Activated naive CD4-positive, alpha-beta T cell treated with anti-CD3 and anti-CD28 coated beads, Interleukin-2, amount 50 U/mL, for 72 hours (primary cell): ENCODE measurements around the gene TMEM106C. TPM values are rescaled to one million over a fixed set of nuclear protein-coding genes. Genes with fewer than 3 reads are reported as not detected.
A peak's percentile ranks its signal among the peaks of the same experiment; 100 is the strongest.

ENCODE experiments used
- ATAC-seq, 2 donors: fragments of 150-1000 bp; cut with Tn5 transposase; 2 replicates each; pipeline ENCODE4 v1.10.0; 2021; ENCODE audit warnings: mild to moderate bottlenecking in 2 of 2, moderate library complexity in 2 of 2
- DNase-seq, 2 donors: peaks; one replicate each; pipeline ENCODE4 v3.0.0; 2021 to 2022; ENCODE audit warnings: low spot score in 2 of 2
- H3K27ac Mint-ChIP-seq, 2 donors: one replicate each; pipeline ENCODE4 v1.8.0; 2022; ENCODE audit warnings: mild to moderate bottlenecking in 2 of 2, mixed read lengths in 2 of 2
- H3K36me3 Mint-ChIP-seq, 2 donors: one replicate each; pipeline ENCODE4 v1.8.0; 2022; ENCODE audit warnings: mixed read lengths in 2 of 2
- H3K9me3 Mint-ChIP-seq, 2 donors: one replicate each; pipeline ENCODE4 v1.8.0; 2022; ENCODE audit warnings: mixed read lengths in 2 of 2
- total RNA-seq, 2 donors: library from RNA; stranded (reverse); gene quantifications; one replicate each; pipeline ENCODE4 v1.2.3, GENCODE V29; 2022

TMEM106C gene
- total RNA-seq, 2 donors from 2014 or later: 134 to 305 TPM

DNA sequence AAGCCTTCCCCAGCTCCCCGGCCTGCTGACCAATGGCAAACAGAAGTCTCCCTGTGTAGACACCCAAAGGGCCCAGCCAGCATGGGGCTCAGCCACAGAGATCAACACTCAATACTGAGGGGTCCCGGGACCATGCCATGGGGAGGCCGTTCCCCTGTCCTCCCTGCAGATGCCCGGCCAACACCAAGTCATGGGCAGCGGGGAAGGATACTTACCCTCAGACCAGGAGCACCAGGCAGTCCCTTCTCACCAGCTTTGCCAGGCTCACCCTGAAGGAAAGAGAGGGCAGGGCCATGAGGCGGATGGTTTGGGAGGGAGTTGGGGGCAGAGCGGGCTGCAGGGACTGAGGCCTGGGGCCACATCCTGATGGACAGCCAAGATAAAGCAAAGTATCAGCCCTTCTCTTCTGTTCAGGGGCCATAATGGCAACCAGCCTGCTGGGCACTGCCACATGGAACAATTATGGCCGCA, 21.0 kb downstream of the TMEM106C start:
- no peaks in the 10 kb centered on the region for H3K9me3 Mint-ChIP-seq
- H3K27ac Mint-ChIP-seq: peak overlapping the region in 1 of 2 donors; percentile 23
- peak in 1 of 2 donors; percentile 40 for DNase-seq
- H3K36me3 Mint-ChIP-seq: no peaks in the 10 kb centered on the region
- ATAC-seq: no peak

DNA sequence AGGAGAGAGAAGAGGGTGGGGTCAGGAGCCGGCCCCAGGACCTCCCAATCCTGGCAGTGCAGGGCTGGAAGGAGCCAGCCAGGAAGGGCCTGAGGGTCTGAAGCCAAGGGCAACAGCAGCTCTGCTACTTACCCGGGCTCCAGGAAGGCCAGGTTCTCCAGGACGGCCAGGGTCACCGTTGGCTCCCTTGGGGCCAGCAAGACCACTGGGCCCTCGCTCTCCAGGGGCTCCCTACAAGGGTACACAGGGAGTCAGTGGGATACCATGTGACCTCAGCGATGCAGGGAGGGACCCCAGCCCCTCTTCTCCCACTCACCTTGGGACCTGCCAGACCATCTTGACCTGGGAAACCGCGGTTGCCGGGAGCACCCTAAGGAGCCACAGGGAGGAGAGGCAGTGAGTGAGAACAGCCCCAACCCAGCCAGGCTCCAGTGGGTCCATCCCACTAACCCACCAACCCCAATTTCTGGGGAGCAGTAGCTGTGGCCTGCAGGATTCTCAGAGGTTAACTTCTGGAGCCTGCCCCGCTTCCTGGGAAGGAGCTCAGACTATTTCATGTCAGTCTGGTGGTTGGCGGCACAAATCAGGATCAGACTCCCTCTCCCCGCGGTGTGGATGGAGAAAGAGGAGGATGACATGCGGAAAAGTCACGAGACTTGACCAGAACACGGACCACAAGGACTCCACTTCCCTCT, 22.3 kb downstream of the TMEM106C start:
- DNase-seq (peak in 1 of 2 donors; percentile 46), ATAC-seq (no peak)
- H3K9me3 Mint-ChIP-seq: no peaks in the 10 kb centered on the region
- H3K36me3 Mint-ChIP-seq: no peaks in the 10 kb centered on the region
- H3K27ac Mint-ChIP-seq: no peak overlapping the region

DNA sequence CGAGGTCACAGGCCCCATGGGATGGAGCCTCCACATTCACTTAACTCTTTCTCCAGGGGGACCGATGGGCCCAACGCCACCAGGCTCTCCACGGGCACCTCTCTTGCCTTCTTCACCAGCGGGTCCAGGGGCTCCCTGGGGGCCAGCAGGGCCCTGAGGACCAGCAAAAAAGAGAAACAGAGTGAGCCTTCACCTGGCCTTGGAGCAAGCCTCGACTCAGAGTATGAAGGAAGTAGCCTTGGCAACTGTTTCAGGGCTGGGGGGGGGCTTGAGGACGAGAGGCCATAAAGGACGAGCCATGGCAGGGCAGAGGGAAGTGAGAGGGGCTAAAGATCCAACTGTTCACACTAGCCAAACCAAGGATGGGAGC, 22.9 kb downstream of the TMEM106C start:
- Mint-ChIP-seq H3K9me3 (no peaks in the 10 kb centered on the region), H3K36me3 (no peaks in the 10 kb centered on the region), H3K27ac (peak overlapping the region in 1 of 2 donors; percentile 50)
- ATAC-seq (no peak), DNase-seq (no peak)

DNA sequence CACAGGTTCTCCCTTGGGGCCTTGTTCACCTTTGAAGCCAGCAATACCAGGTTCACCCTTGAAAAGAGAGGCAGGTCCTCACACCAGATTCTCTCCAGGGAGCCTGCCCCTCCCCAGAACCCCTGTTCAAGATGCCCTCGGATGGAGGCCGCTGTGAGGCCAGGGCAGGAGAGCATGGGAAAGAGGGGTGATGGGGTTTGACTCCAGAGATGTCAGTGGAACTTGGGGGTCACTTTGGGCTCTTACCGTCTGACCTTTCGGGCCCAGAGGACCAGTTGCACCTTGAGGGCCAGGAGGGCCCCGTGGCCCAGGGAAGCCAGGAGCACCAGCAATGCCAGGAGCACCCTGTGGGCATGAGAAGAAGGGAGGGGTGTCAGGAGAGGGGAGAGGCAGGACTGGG, 23.4 kb downstream of the TMEM106C start:
- Mint-ChIP-seq H3K9me3 (no peaks in the 10 kb centered on the region), H3K36me3 (no peaks in the 10 kb centered on the region), H3K27ac (no peak overlapping the region)
- ATAC-seq (no peak), DNase-seq (peak in 1 of 2 donors; percentile 34)

DNA sequence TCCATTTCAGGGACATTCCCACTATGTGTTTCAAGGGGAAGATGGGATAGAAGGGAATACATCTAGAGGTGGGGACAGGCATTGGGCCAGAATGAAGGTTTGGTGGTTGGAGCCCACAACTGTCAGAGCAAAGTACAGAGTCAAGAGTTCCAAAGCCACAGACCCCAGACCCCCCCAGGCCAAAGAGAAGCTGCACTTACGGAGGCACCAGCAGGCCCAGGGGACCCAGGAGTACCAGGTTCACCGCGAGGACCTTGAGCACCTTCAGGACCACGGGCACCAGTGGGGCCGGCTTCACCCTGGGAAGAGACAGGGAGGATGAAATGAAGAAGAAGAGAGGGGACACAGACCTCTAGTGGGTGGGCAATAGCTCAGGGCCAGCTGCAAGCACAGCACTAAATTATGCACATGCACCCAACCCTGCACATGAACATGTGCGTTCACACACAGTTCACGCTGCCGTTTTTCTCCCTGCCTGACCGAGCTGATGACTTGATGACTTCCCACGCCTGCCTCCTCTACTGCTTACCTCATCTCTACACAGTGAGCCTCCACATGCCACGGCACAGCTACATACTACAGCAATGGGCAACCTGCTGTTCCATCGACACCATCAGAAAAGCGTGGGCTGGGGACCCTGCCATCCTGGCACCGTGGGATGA, 24.1 kb downstream of the TMEM106C start:
- no peaks in the 10 kb centered on the region for H3K9me3 Mint-ChIP-seq
- H3K27ac Mint-ChIP-seq: peak overlapping the region in 1 of 2 donors; percentile 21
- peak in 1 of 2 donors; percentile 41 for DNase-seq
- no peaks in the 10 kb centered on the region for H3K36me3 Mint-ChIP-seq
- no peak for ATAC-seq

DNA sequence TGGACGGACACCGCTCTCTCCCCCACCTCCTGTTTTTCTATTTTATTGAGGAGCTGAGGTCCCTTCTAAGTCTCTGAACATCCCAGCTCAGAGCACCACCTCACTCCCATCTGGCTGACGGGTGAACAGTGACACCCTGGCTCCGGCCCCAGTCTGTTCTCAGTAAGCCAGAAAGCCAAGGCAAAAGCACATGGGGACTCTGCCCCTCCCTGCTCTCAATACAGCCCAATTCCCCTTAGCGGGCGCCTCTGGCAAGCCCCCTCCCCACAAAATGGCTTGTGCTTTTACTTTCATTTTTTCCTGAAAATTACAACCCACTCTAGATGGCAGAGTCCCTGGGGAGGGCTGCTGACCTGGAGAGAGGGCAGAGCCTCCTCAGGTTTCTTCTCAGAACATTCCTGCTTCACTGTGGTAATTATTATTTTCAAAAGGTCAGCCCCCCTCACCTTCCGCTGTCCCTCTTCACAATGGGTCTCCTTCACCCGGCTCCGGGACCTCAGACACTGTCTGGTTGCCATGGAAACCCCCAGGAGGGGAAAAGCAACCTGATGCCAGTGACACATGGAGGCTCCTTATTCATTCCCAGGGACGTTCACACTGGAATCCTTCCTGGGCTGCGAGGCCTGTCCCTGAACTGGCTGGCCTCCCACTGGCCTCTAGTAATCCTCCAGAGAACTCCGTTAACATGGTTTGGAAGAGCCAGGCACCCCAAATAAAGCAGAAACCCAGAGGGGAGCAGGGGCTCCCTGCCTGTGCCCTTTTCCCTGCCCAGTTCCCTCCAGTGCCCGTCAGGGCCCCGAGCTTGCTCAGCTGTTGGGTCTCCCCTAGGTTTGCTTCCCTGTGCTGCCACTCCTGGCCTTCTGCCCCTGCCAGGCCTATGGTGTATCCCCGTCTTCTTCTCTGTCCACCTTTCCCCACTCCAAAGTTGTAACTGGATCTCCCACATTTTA, 25.0 kb downstream of the TMEM106C start:
- no peak for ATAC-seq
- no peaks in the 10 kb centered on the region for H3K9me3 Mint-ChIP-seq
- peak overlapping the region in 1 of 2 donors; percentile 21 for H3K27ac Mint-ChIP-seq
- peak in 1 of 2 donors; percentile 38 for DNase-seq
- H3K36me3 Mint-ChIP-seq: no peaks in the 10 kb centered on the region

DNA sequence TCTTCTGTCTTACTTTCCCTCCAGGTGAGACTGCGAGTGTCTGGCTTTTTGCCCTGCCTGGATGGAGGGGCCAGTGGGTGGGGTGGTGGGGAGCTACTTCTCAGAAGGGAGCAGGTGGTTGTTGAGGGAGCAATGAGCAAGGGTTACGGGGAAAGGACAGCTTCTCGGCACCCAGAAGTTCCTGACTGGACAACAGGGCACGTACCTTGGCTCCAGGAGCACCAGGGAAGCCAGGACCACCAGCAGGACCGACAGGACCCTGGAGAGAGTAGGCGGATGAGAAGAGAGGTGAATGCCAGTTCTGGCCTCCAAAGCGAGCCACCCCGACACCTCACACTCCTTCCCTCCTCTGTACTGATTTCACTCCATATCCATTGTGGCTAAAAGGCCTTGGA, 25.6 kb downstream of the TMEM106C start:
- no peak for ATAC-seq
- no peaks in the 10 kb centered on the region for H3K36me3 Mint-ChIP-seq
- no peak for DNase-seq
- no peaks in the 10 kb centered on the region for H3K9me3 Mint-ChIP-seq
- H3K27ac Mint-ChIP-seq: peak overlapping the region in 1 of 2 donors; percentile 68

DNA sequence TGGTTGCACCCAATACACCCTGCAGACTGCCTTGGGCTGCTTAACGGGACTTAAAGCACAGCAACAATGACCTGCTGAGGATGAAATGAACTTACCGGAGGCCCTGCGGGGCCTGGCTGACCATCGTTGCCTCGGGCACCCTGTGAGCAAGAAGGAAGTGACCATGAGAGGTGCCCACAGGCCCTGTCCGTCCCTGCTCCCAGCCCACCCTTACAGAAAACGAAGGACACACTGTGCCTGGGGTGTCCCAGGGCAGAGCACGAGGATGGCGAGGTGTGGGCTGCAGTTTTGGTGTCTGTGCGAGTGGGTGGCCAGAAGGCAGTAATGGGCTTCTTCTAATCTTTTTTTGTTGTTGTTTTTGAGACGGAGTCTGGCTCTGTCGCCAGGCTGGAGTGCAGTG, 26.3 kb downstream of the TMEM106C start:
- DNase-seq: no peak
- no peaks in the 10 kb centered on the region for H3K9me3 Mint-ChIP-seq
- ATAC-seq: no peak
- no peaks in the 10 kb centered on the region for H3K36me3 Mint-ChIP-seq
- H3K27ac Mint-ChIP-seq: peak overlapping the region in 1 of 2 donors; percentile 68

DNA sequence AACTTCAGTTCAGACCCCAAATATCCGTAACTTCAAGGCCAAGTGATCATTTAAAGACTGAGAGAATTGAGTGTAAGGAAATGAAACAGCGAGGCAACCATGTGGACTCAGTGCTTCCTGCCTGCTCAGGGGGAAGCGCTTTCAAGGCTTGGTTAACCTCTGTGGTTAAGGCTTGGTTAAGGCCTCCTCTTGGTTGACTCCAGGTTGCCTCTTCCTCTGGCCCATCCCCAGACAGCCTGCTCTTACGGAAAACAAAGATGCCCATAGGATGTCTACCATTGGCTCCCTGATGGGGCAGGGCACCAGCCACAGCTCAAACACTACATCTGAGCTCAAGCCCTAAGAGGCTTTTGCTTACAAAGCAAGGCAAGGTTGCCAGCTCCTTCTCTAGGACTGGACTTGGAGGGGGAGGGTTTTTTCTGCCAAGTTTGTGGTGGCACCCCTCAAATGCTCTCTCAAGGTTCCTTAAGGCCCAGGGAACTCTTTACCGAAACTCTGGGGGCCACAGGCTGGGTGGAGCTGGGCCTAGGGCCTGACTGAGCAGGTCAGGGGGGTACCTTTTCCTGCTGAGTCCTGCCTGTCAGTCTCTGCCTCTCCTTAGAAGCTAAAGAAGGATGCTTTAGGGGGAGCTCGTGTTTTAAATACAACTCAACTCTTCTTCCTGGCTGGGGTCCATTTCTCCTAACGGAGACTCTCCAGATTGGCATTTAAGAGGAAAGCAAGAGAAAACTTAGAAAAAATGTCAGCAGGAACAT, 27.1 kb downstream of the TMEM106C start:
- ATAC-seq: peak; percentile 97 to 98
- Mint-ChIP-seq H3K9me3 (no peaks in the 10 kb centered on the region), H3K27ac (peak overlapping the region in 1 of 2 donors; percentile 68), H3K36me3 (no peaks in the 10 kb centered on the region)
- DNase-seq: peak; percentile 56 to 66

DNA sequence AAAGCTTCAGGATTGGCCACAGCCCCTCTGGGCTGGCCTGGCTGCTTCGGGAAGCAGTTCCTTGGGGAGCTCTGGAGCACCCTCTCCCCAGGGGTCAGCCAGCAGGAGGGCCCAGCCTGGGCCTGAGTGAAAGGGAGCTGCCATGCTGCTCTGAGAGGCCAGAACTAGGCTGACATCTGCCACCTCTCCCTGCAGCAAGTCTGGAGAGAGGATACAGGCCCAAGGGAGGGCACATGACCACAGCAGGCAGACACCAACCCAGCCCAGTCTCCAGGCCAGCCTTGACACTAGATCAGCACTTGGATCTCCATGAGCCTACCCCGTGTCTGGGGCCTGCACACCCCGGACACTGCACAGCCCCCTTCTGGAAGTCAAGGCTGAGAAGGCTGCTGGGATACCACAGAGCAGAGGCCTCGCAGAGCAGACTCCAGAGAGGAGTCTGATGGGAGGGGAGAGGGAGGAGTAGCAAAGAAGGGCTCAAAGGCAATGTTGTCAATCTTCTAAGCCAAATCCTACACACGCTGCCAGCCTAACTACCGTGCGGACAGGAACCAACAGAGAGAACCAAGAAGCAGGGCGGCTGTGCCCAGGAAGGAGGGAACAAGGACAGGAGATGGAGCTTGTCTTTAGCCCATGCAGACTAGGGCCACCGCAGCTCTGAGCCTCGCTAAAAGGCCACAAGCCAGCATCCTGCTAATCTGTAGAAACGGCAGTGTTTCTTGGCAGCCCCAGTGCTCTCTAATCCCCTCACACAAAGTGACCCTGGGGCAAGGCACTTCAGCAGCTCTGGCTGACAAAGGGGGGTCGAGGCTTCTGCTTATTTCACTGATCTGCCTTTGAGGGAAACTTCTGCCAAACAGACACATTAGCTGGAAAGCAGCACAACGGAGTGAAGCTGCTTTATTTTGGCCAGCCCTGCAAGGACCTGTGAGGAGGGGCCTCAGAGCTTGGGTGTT, 28.0 kb downstream of the TMEM106C start:
- DNase-seq (peak in 1 of 2 donors; percentile 46), ATAC-seq (no peak)
- no peaks in the 10 kb centered on the region for H3K36me3 Mint-ChIP-seq
- H3K9me3 Mint-ChIP-seq: no peaks in the 10 kb centered on the region
- peak overlapping the region in 1 of 2 donors; percentile 68 for H3K27ac Mint-ChIP-seq

DNA sequence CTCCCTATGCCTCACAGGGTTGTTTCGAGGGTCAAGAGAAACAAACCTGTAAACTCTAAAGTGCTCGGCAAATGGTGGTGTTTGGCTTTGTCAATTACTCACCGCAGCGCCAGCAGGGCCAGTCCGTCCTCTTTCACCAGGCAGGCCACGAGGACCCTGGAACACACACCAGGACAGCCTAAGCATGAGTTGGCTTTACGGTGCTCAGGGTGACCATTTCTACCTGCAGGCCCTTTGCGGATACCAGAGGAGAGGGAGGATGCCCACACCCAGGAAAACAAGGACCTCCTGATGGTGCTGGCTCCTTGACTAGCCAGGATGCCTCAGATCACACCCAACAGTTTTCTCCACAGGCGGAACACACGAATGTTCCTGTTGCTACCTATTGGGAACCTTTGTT, 29.4 kb downstream of the TMEM106C start:
- DNase-seq: no peak
- no peaks in the 10 kb centered on the region for H3K9me3 Mint-ChIP-seq
- ATAC-seq: no peak
- no peaks in the 10 kb centered on the region for H3K36me3 Mint-ChIP-seq
- H3K27ac Mint-ChIP-seq: no peak overlapping the region

DNA sequence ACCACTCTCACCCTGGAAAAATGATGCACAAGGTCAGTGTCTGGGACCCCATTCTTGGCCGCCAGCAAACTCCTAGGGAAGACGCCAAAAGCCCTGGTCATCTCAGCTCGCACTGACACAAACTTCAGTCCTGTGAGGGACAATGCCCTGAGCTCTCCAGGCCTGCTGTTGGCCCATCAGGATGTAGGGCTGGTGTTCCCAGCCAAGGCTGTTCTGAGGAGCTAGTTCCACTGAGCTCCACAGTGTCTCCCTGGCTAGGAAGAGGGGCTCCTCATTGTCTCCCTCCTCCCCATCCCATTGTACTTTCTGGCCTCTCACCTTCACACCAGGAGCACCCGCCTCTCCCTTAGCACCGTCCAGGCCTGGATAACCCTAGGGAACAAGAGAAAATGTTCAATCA, 30.1 kb downstream of the TMEM106C start:
- Mint-ChIP-seq H3K36me3 (no peaks in the 10 kb centered on the region), H3K9me3 (no peaks in the 10 kb centered on the region), H3K27ac (no peak overlapping the region)
- DNase-seq (no peak), ATAC-seq (no peak)

DNA sequence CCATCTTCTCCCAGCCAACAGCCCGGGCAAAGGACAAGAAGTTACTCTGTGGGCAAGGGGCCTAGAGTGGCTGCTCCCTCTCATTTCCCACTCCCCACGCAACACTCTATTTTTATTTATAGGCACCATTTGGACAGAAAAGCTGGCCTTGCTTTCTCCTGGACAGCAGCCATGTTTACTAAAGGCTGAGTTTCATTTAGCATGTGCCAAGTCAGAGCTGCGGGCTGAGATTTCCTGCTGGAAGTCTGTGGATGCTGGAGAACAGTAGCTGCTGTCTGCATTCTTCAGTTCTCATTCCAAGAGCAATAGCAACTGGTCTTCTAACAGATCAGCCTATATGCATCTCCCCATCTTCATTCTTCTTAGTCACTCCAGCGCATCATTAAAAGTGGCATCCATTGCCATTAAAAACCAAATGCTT, 32.6 kb downstream of the TMEM106C start:
- H3K36me3 Mint-ChIP-seq: peaks cover 0 to 2% of the 10 kb centered on the region in 2 donors
- H3K27ac Mint-ChIP-seq: no peak overlapping the region
- no peaks in the 10 kb centered on the region for H3K9me3 Mint-ChIP-seq
- ATAC-seq: no peak
- DNase-seq: no peak

DNA sequence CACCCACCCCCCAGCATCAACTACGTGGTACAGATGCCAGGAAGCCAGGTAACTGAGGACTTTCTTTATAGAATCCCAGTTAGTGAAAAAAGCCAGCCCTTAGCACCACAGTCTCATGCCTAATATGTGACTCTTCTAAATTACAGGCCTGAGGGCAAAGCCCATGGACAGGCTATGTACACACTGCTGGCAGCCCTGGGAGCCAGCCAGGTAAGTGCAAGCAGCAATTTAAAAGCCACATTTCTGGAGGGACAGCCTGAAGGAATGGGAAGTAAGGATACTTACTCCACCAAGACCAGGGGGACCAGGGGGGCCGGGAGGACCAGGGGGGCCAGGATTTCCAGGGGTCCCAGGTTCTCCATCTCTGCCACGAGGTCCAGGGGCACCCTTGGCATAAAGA, 33.9 kb downstream of the TMEM106C start:
- no peaks in the 10 kb centered on the region for H3K9me3 Mint-ChIP-seq
- ATAC-seq: no peak
- H3K36me3 Mint-ChIP-seq: peaks cover 0 to 5% of the 10 kb centered on the region in 2 donors
- H3K27ac Mint-ChIP-seq: no peak overlapping the region
- no peak for DNase-seq

DNA sequence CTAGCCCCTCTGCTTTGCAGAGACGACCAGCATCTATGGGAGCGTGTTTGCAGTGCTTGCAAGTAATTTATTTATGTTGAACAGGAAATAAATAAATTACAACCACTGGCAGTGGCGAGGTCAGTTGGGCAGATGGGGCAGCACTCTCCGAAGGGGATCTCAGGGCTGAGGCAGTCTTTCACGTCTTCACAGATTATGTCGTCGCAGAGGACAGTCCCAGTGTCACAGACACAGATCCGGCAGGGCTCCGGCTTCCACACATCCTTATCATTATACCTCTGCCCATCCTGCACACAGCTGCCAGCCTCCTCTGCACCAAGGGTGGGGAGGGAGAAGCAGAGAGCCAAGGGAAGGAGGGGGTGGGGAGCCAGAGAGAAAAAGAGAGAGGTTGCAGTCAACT, 36.4 kb downstream of the TMEM106C start:
- no peak for ATAC-seq
- Mint-ChIP-seq H3K27ac (no peak overlapping the region), H3K9me3 (no peaks in the 10 kb centered on the region), H3K36me3 (peaks cover 5 to 6% of the 10 kb centered on the region in 2 donors)
- DNase-seq: no peak
